DND-41 (cell line): ENCODE data around the gene PTPRD.

ENCODE experiments used
- EZH2 ChIP-seq: IDR thresholded peaks from 3 replicates; pipeline ENCODE4 v1.6.1; 2012; ENCODE audit warnings: borderline replicate concordance, low read depth, mild to moderate bottlenecking, moderate library complexity, low read length, inconsistent platforms; ENCODE audit not compliant: severe bottlenecking
- TF ChIP-seq, protein P1 (sequence below): IDR thresholded peaks from 2 replicates; pipeline ENCODE4 v1.5.1; 2012; ENCODE audit warnings: borderline replicate concordance, low read length, moderate library complexity, mild to moderate bottlenecking; ENCODE audit not compliant: poor library complexity, severe bottlenecking; ENCODE audit errors: extremely low read depth

DNA sequence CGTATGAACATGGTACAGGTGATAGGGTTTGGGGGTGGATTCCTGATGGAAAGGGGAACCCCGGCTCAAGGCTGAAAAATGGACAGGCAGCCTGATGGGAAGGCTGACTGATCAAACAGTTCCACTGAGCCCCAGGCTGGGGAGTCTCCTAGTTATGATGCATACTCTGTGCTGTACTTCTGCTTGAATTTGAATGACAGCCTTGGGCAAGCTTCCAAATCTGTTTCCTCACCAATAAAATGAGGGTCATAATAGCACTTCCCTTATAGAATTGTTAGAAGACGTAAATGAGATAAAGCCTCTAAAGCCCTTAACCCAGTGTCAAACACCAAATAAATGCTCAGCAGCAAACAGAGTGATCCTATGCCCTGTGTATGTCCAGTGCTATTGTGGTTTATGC is 2334.8 kb downstream of the PTPRD start:
- TF ChIP-seq, protein P1, sequence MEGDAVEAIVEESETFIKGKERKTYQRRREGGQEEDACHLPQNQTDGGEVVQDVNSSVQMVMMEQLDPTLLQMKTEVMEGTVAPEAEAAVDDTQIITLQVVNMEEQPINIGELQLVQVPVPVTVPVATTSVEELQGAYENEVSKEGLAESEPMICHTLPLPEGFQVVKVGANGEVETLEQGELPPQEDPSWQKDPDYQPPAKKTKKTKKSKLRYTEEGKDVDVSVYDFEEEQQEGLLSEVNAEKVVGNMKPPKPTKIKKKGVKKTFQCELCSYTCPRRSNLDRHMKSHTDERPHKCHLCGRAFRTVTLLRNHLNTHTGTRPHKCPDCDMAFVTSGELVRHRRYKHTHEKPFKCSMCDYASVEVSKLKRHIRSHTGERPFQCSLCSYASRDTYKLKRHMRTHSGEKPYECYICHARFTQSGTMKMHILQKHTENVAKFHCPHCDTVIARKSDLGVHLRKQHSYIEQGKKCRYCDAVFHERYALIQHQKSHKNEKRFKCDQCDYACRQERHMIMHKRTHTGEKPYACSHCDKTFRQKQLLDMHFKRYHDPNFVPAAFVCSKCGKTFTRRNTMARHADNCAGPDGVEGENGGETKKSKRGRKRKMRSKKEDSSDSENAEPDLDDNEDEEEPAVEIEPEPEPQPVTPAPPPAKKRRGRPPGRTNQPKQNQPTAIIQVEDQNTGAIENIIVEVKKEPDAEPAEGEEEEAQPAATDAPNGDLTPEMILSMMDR, result no peak
- TF ChIP-seq EZH2, result no peak
